Chondrocyte (in vitro differentiated cells): ENCODE results near the gene MXRA8. TPM values are rescaled to one million over a fixed set of nuclear protein-coding genes. Genes with fewer than 3 reads are reported as not detected.

Source experiments
- DNase-seq: peaks from one replicate; pipeline ENCODE4 v3.0.0; 2021; ENCODE audit warnings: mixed read lengths, low spot score
- H3K27ac Mint-ChIP-seq: one replicate; pipeline ENCODE4 v1.8.0; 2021; ENCODE audit warnings: mild to moderate bottlenecking, moderate library complexity, mixed read lengths; ENCODE audit not compliant: unreplicated experiment
- H3K27me3 Mint-ChIP-seq: 2 replicates; pipeline ENCODE4 v1.8.0; 2021; ENCODE audit warnings: low read depth, mixed read lengths
- H3K36me3 Mint-ChIP-seq: 2 replicates; pipeline ENCODE4 v1.8.0; 2021; ENCODE audit warnings: low read depth, mixed read lengths
- H3K4me1 Mint-ChIP-seq: 2 replicates; pipeline ENCODE4 v1.8.0; 2021; ENCODE audit warnings: low read depth, mild to moderate bottlenecking, mixed read lengths
- H3K4me3 Mint-ChIP-seq: one replicate; pipeline ENCODE4 v1.8.0; 2021; ENCODE audit warnings: mild to moderate bottlenecking, moderate library complexity, mixed read lengths; ENCODE audit not compliant: unreplicated experiment
- H3K9me3 Mint-ChIP-seq: 2 replicates; pipeline ENCODE4 v1.8.0; 2021; ENCODE audit warnings: low read depth, mixed read lengths
- total RNA-seq: library from RNA; stranded (reverse); gene quantifications from 3 replicates; pipeline ENCODE4 v1.2.1, GENCODE V29; 2021
- TF ChIP-seq, protein P1 (sequence below): fragments of 200-600 bp; sonication (generic); IDR thresholded peaks from 2 replicates; pipeline ENCODE4 v1.5.0; 2021; ENCODE audit warnings: antibody characterized with exemption, mild to moderate bottlenecking, moderate library complexity

Gene MXRA8
- total RNA-seq, 1 donor from 2014 or later, result 158 TPM

DNA sequence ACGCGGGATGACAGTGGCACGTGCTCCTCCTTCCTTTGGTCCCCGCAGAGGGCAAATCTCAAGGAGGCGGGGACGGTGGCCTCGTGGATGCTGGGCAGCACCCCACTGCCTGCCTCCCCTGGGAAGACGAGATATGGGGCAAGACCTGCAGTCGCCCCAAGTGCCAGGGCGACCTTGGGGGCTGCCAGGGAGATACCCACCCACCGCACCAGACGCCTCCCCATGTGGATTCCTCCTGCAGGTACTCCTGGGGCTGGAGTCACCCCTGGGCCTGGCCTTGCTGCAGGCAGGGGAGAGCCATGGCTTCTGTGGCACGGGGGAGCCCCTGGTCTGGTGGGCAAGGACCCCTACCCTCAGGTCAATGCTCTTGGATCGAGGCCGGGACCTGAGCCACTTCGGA, 22.5 kb upstream of the MXRA8 start:
- no peaks in the 10 kb centered on the region for H3K27me3 Mint-ChIP-seq
- H3K9me3 Mint-ChIP-seq, result no peaks in the 10 kb centered on the region
- H3K4me3 Mint-ChIP-seq, result no peak overlapping the region
- DNase-seq, result no peak
- TF ChIP-seq, protein P1, sequence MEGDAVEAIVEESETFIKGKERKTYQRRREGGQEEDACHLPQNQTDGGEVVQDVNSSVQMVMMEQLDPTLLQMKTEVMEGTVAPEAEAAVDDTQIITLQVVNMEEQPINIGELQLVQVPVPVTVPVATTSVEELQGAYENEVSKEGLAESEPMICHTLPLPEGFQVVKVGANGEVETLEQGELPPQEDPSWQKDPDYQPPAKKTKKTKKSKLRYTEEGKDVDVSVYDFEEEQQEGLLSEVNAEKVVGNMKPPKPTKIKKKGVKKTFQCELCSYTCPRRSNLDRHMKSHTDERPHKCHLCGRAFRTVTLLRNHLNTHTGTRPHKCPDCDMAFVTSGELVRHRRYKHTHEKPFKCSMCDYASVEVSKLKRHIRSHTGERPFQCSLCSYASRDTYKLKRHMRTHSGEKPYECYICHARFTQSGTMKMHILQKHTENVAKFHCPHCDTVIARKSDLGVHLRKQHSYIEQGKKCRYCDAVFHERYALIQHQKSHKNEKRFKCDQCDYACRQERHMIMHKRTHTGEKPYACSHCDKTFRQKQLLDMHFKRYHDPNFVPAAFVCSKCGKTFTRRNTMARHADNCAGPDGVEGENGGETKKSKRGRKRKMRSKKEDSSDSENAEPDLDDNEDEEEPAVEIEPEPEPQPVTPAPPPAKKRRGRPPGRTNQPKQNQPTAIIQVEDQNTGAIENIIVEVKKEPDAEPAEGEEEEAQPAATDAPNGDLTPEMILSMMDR, result no peak
- H3K36me3 Mint-ChIP-seq, result peaks cover under 1% of the 10 kb centered on the region
- no peak overlapping the region for H3K27ac Mint-ChIP-seq
- peaks cover 6% of the 10 kb centered on the region for H3K4me1 Mint-ChIP-seq

DNA sequence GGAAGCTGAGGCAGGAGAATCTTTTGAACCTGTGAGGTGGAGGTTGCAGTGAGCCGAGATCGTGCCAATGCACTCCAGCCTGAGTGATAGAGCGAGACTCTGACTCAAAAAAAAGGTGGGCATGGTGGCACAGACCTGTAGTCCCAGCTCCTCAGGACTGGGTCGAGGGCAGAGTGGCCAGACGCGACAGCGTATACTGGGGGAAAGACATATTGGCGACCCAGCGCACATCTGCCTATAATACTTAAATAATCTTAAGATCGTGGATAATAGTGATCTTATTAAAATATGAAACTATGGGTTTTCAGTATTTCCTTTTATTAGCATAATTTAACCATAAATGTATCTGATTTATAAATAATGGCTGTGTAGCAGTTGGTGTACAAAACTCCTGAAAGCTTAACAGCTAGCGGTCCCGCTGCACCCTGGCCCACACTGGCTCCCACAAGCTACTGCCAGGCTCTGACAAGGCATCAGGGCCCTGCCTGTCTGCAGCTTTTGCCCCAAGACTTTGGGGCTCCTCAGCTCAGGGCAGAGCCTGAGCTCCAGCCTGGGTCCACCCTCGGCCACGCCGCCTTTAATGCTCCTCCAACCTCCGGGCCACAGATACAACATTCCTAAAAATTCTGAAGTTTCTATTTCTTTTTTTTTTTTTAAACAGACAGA, 19.3 kb upstream of the MXRA8 start:
- H3K36me3 Mint-ChIP-seq, result peaks cover 2% of the 10 kb centered on the region
- H3K27ac Mint-ChIP-seq, result peak overlapping the region; percentile 45
- DNase-seq, result no peak
- peaks cover 23% of the 10 kb centered on the region for H3K4me1 Mint-ChIP-seq
- no peaks in the 10 kb centered on the region for H3K9me3 Mint-ChIP-seq
- TF ChIP-seq, protein P1, result no peak
- no peak overlapping the region for H3K4me3 Mint-ChIP-seq
- H3K27me3 Mint-ChIP-seq, result no peaks in the 10 kb centered on the region

DNA sequence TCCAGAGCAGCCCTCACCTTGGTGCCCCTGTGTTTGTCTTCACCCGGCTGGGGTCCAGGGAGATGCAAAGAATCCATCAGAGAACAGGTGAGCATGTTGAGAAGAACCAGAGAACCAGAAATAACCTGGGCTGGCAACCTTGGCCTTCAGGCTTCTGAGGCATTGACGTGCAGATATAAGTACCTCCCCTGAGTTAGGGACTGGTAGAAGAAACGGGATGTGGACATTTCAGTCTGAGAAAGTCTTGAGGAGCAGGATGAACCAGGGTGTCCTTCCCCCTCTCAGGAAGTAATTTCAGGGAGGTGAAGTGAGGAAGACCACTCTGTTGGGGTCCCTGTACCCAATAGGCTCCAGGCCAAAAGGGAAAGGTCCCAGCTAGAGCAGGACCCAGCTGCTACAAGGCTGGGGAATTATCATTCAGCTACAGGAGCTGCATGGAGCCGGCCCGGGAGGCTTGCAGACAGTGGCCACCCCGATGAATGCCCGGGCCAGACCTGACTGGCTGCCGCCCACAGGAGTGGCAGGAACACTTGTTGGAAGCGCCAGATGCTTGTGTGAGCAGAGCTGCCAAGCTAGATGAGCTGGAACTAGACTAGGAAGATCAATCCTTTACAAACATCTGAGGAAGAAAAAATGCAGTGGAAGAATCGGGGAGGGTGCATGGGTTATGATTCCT, 18.3 kb upstream of the MXRA8 start:
- Mint-ChIP-seq H3K27me3 (no peaks in the 10 kb centered on the region), H3K9me3 (no peaks in the 10 kb centered on the region), H3K4me1 (peaks cover 26% of the 10 kb centered on the region), H3K27ac (peak overlapping the region; percentile 96), H3K36me3 (peaks cover 2% of the 10 kb centered on the region), H3K4me3 (peak overlapping the region; percentile 9)
- no peak for DNase-seq
- TF ChIP-seq, protein P1, result no peak

DNA sequence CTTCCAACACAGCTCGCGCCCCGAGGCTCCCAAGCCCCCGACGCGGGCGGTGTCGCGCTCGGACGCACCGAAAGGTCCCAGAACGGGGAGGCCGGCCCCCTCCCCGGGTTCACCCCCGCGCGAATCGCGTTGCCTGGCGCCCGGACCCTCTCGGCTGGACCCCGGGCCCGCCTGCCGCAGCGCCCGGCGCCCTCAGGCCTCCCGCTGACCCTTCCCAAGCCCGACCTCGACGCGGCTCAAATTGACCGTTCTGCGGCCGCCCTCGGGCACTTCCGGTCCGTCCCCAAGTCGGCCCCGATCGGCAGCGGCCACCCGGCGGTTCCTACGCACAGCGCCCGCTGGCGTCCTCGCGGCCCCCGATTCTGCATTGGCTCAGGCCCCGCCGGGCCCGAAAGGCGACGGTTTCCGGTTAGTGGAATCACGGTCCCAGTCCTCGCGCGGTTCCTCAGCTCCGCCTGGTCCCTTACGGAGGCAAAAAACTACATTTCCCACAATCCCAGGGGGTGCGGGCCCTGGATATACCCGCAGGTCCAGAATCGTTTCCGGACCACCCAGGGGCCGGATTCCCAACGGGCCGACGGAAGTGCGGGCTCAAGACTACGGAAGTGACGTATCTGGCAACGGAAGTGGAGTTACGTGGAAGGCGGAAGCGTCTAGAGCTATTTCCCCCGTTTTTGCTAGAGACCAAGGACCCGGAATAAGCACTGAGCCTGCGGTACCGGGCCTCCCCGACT, 16.7 kb upstream of the MXRA8 start, which contains the start of gene AURKAIP1:
Gene AURKAIP1 (minus strand): TSS at position 279 of the 734 bp plus-strand sequence. CDS start 451 bp downstream, outside the sequence.
- Mint-ChIP-seq H3K4me1 (peaks cover 26% of the 10 kb centered on the region), H3K27me3 (no peaks in the 10 kb centered on the region), H3K4me3 (peak within 1 kb of the TSS; percentile 83), H3K27ac (peak within 1 kb of the TSS; percentile 96), H3K36me3 (peaks cover 2% of the 10 kb centered on the region), H3K9me3 (no peaks in the 10 kb centered on the region)
- TF ChIP-seq, protein P1, result peak; percentile 63
- DNase-seq, result peak; percentile 99

DNA sequence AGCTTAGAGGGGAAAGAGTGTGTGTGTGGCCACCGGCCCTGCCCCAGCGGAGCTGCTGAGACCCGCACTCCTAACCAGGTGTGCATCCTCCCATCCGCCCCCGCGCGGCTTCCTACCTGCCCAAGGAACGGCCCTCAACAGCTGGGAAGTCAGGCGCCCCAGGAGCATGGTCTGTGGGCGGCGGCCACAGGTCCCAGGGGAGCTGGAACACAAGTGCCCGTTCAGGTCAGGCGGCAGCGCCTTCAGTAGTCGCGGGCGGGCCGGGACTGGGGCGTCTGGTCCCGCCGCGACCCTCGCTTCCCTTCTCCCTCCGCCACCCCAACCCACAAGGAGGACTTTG, 16.2 kb upstream of the MXRA8 start:
- DNase-seq, result no peak
- TF ChIP-seq, protein P1, result no peak
- H3K4me1 Mint-ChIP-seq, result peaks cover 26% of the 10 kb centered on the region
- peak overlapping the region; percentile 83 for H3K4me3 Mint-ChIP-seq
- H3K36me3 Mint-ChIP-seq, result peaks cover 2% of the 10 kb centered on the region
- no peaks in the 10 kb centered on the region for H3K27me3 Mint-ChIP-seq
- H3K9me3 Mint-ChIP-seq, result no peaks in the 10 kb centered on the region
- H3K27ac Mint-ChIP-seq, result peak overlapping the region; percentile 79
